HEK293T (cell line): ENCODE results near the gene ATP8B1.

Experiments
- FOXA1 ChIP-seq: fragments of 450-650 bp; IDR thresholded peaks from 2 replicates; pipeline ENCODE4 v1.6.1; 2016; ENCODE audit warnings: mild to moderate bottlenecking
- HDGF ChIP-seq: fragments of 450-650 bp; IDR thresholded peaks from 2 replicates; pipeline ENCODE4 v1.6.1; 2017; ENCODE audit warnings: antibody characterized with exemption, borderline replicate concordance
- NFRKB ChIP-seq: fragments of 450-650 bp; IDR thresholded peaks from 2 replicates; pipeline ENCODE4 v1.6.1; 2016; ENCODE audit warnings: mild to moderate bottlenecking, moderate library complexity
- SP1 ChIP-seq: fragments of 450-650 bp; IDR thresholded peaks from 2 replicates; pipeline ENCODE4 v1.6.1; 2017
- SUZ12 ChIP-seq: fragments of 450-650 bp; IDR thresholded peaks from 2 replicates; pipeline ENCODE4 v1.6.1; 2016; ENCODE audit warnings: mild to moderate bottlenecking

- TF ChIP-seq NFRKB (no peak), SP1 (no peak), SUZ12 (no peak), HDGF (no peak), FOXA1 (no peak)
Observed at GRCh38 chr18:57737400-57738060, 65.6 kb downstream of the ATP8B1 start.
